Thymus (tissue), 11 donors: ENCODE data around the gene UBE2E2. TPM values are rescaled to one million over a fixed set of nuclear protein-coding genes. Genes with fewer than 3 reads are reported as not detected.

Experiments
- DNase-seq, 9 donors: peaks; one replicate each; pipeline ENCODE4 v3.0.0-alpha.2; 2013; ENCODE audit warnings: low spot score in 9 of 9, low read depth in 6 of 9, missing footprints in 1 of 9
- H3K27ac ChIP-seq, 2 donors: one replicate each; pipeline ENCODE4 v1.5.1; 2013; ENCODE audit warnings: control low read depth in 1 of 2, low read depth in 1 of 2, low read length in 1 of 2, mild to moderate bottlenecking in 1 of 2, moderate library complexity in 1 of 2
- H3K27me3 ChIP-seq, 2 donors: one replicate each; pipeline ENCODE4 v1.5.1; 2013; ENCODE audit warnings: low read length in 1 of 2; ENCODE audit not compliant: control insufficient read depth in 2 of 2, insufficient read depth in 1 of 2
- H3K36me3 ChIP-seq, 2 donors: one replicate each; pipeline ENCODE4 v1.5.1; 2013; ENCODE audit warnings: low read length in 1 of 2, mild to moderate bottlenecking in 1 of 2, moderate library complexity in 1 of 2; ENCODE audit not compliant: control insufficient read depth in 2 of 2, insufficient read depth in 2 of 2
- H3K4me1 ChIP-seq, 2 donors: one replicate each; pipeline ENCODE4 v1.5.1; 2013; ENCODE audit warnings: low read length in 2 of 2; ENCODE audit not compliant: control insufficient read depth in 2 of 2, insufficient read depth in 2 of 2
- H3K4me3 ChIP-seq, 2 donors: one replicate each; pipeline ENCODE4 v1.5.1; 2013; ENCODE audit warnings: low read length in 2 of 2, control low read depth in 1 of 2, mild to moderate bottlenecking in 1 of 2
- H3K9me3 ChIP-seq, 2 donors: one replicate each; pipeline ENCODE4 v1.5.1; 2013; ENCODE audit warnings: low read length in 1 of 2, mild to moderate bottlenecking in 1 of 2; ENCODE audit not compliant: control insufficient read depth in 2 of 2, insufficient read depth in 1 of 2
- WGBS: extraction: QIAGEN DNeasy Blood & Tissue Kit; methylation state at CpG from one replicate; pipeline ENCODE4 v1.1.7; 2013; 5-methylcytosine and 5-hydroxymethylcytosine counted together
- polyA plus RNA-seq: library from polyadenylated mRNA; stranded (reverse); fragments of 200-250 nt; gene quantifications from one replicate; pipeline ENCODE4 v1.2.3, GENCODE V29; 2013
- total RNA-seq: library from RNA; stranded (reverse); fragments of 120-200 nt; gene quantifications from one replicate; pipeline ENCODE4 v1.2.4, GENCODE V29; 2013
- donor health status: healthy.

The UBE2E2 gene
- total and polyA plus RNA-seq, 2 donors = 32.9 to 35.5 TPM

DNA sequence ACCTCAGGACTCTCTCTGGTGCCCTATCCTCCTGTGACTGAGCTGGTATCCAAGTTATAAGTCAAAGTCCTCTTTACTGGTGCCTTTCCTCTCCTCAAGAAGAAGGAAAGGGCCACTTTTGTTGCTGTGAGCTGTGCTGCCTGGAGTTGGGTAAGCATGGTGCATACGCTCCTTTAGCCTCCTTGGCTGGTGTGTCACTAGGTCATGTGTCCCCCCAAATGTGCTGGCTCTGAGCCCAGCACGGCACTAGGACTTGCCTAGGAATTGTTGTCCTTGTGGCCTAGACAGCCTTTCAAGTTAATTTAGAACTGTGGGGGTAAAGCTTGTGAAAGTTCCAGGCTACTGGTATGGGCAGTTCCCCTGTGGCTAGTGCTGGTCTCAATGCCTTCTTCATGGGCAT is 113.8 kb downstream of the UBE2E2 start:
- no peak overlapping the region for H3K27ac ChIP-seq
- no peak for DNase-seq
- no peak overlapping the region for H3K4me3 ChIP-seq
- no peaks in the 10 kb centered on the region for H3K36me3 ChIP-seq
- peaks cover 0 to 13% of the 10 kb centered on the region in 2 donors for H3K9me3 ChIP-seq
- no peaks in the 10 kb centered on the region for H3K27me3 ChIP-seq
- peaks cover 3% of the 10 kb centered on the region in 2 donors for H3K4me1 ChIP-seq
- 98% methylated on average over 2 of the region's 2 CpGs for WGBS

DNA sequence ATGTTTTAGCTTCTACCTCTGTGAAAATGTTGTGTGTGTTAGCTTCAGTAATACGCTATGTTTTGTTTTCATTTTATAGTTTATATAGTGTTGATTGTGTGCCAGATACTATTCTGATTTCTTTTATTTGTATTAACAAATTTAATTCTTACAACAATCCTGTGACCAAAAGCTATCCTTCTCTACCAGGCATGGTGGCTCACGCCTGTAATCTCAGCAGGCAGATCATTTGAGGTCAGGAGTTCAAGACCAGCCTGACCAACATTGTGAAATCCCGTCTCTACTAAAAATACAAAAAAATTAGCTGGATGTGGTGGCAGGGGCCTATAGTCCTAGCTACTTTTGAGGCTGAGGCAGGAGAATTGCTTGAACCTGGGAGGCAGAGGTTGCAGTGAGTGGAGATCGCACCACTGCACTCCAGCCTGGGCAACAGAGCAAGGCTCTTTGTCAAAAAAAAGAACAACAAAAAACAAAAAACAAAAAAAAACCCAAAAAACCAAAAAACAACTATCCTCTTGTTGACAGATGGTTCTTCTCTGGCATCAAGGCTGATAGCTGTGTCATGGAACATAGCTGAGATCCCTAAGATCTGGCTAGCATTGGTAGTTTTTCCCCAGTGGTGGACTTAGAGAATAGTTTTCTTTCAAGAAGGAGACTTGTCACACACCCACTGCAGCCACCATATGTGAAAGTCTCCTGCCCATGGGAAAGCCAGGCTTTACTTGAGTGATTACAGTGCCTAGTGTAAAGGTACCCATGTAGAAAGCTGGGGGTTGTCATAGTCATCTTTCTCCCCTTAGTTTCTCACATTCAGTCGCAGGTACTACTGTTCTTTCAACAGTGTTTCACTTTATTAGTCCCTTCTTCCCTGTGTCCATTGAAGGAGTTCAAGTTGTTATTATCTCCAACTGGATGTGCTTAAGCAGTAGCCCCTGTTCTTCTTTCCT is 116.5 kb downstream of the UBE2E2 start:
- WGBS = 96% methylated on average over 5 of the region's 5 CpGs
- no peak overlapping the region for H3K27ac ChIP-seq
- no peak for DNase-seq

DNA sequence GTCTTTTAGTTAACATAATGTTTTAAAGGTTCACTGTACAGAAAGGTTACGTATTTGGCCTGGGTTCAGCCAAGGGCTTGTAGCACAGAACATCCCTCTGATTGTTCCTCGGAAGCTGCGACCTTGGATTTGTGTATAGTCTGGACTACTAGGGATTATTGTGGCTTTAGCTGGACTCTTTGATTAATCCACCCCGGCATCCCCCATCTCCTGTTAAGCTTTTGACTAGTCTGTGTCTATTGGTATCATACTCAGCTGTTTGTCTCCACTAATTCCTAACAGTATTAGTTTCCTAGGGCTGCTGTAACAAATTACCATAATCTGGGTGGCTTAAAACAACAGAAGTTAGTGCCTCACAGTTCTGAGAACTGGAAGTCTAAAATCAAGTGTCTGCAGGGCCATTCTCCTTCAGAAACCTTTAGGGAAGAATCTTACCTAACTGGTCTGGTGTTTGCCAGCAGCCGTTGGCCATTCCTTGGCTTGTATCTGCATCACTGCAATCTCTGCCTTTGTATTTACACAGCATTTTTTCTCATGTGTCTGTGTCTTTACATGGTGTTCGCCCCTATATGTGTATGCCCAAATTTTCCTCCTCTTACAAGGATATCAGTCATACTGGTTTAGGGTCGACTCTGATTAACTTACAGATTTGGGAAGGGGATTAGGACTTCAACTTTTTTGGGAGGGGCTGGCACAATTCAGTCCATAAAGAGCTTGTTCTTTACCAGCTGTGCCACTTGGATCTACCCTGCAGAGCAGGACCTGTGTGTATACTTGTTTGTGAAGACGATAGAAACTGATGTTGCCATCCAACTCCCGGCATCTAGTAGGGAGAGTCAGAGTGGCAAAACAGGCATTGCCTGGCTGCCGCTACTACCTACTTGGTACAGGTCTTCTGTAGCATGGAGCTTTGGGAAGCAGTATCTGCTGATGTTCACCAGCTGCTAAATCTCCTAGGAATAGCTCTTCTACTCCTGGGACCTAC is 117.8 kb downstream of the UBE2E2 start:
- H3K9me3 ChIP-seq = peaks cover 0 to 13% of the 10 kb centered on the region in 2 donors
- WGBS = 98% methylated on average over 10 of the region's 10 CpGs
- no peak overlapping the region for H3K27ac ChIP-seq
- no peaks in the 10 kb centered on the region for H3K27me3 ChIP-seq
- DNase-seq = no peak
- no peaks in the 10 kb centered on the region for H3K36me3 ChIP-seq
- H3K4me3 ChIP-seq = no peak overlapping the region
- H3K4me1 ChIP-seq = peaks cover 0 to 2% of the 10 kb centered on the region in 2 donors

More for the DNA sequence above, 116.5 kb downstream of the UBE2E2 start:
- H3K4me1 ChIP-seq = peaks cover 3% of the 10 kb centered on the region in 2 donors
- peaks cover 0 to 13% of the 10 kb centered on the region in 2 donors for H3K9me3 ChIP-seq
- no peak overlapping the region for H3K4me3 ChIP-seq
- no peaks in the 10 kb centered on the region for H3K27me3 ChIP-seq
- no peaks in the 10 kb centered on the region for H3K36me3 ChIP-seq

DNA sequence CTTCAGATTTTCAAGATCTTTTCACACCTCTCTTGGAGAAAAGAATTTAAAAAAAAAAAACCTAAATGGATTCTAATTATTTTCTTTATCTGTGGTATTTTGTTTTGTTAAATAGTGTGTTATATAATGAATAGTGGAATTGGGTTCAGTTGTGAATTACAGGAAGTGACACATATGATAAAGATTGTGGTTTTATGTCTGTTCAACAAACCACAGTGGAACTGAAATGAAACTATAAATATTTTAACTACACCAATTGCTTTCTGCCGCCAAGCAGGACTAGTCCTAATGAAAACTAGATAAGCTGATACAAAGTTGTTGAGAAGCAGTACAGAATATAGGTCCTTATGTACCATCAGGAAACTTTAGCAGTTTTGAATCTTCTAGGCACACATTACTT is 121.6 kb downstream of the UBE2E2 start:
- Histone ChIP-seq H3K4me1 (peaks cover 0 to 2% of the 10 kb centered on the region in 2 donors), H3K4me3 (no peak overlapping the region), H3K27ac (no peak overlapping the region), H3K9me3 (peaks cover 0 to 4% of the 10 kb centered on the region in 2 donors), H3K27me3 (no peaks in the 10 kb centered on the region), H3K36me3 (no peaks in the 10 kb centered on the region)
- WGBS = 9% methylated on average over 1 of the region's 1 CpG
- DNase-seq = peak in 3 of 9 donors; percentile 4 to 47 (median 19)

DNA sequence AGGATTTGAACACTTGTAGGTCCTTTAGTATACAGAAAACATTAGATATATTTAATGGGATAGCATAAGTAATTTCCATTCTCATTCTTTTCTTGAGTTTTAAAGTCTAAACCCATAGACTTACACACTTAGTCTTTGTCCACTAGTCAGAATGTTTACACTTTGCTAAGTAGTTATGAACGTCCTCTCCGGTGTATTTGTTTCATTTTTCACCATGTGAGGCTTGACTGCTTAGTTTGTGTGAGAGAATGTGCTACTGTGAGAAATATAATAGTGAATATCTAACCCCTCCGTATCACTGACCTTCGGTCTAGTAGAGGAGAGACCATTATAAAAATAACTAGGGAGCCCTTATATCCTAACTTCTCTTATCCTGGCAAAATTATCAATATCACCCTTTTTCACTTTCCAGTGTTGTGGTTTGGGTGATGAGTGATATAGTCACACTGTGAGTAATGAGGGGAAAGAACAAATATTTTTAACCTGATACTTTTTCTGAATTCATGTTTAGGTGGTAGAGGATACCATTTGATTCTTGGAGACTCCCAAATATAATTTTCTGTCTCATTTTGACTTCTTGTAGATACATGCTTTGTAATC is 122.4 kb downstream of the UBE2E2 start:
- no peaks in the 10 kb centered on the region for H3K27me3 ChIP-seq
- no peak overlapping the region for H3K27ac ChIP-seq
- WGBS = 93% methylated on average over 4 of the region's 4 CpGs
- no peaks in the 10 kb centered on the region for H3K36me3 ChIP-seq
- peaks cover 0 to 2% of the 10 kb centered on the region in 2 donors for H3K4me1 ChIP-seq
- peaks cover 0 to 4% of the 10 kb centered on the region in 2 donors for H3K9me3 ChIP-seq
- H3K4me3 ChIP-seq = no peak overlapping the region
- DNase-seq = no peak

DNA sequence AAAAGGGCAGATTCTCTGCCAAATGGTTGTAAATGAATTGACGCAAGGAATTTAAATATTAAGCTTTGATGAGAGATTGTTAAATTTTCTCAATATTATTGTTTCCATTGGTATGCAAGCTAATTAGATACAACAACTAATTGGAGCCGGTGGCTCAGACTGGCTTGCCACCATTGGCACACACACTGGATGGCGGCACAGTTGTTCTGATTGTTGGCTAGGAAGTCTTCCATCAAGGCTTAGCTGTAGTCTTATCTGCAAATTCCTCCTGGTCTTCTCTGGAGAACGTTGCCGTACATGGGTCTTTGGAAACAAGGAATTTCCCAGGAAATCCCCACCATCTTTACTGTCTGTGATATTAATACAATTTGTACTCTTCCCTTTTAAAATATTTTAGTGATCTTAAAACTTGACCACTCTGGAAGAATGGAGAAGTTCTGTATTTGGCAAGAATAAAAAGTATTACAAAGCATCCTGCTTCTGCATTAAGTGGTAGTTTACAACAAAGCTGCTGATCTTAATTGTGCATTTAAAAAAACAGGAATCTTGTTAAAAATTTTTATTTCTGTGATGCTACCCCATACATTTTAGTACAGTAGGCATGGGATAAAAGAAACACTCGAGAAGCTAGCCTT is 126.5 kb downstream of the UBE2E2 start:
- Histone ChIP-seq H3K27ac (no peak overlapping the region), H3K4me1 (peaks cover 0 to 2% of the 10 kb centered on the region in 2 donors), H3K4me3 (no peak overlapping the region), H3K9me3 (peaks cover 0 to 4% of the 10 kb centered on the region in 2 donors), H3K36me3 (no peaks in the 10 kb centered on the region), H3K27me3 (no peaks in the 10 kb centered on the region)
- DNase-seq = no peak
- 94% methylated on average over 6 of the region's 6 CpGs for WGBS

DNA sequence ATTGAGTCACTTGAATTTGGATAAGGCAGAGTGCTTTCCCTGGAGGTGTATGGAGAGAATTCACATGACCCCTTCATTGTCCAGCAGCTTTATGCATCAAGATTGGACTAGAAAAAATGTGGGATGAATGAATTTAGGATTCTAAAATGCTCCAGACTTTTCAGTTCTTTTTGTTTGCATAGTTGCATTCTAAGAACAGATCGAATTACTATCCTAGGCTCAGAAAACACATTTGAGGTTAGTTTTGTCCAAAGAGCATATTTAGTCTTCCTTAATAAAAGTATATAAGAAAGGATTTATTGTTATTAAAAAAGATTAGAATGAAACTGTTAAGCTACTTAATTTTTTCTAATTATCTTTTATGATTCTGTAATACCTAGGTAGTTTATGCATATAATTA is 127.4 kb downstream of the UBE2E2 start:
- H3K36me3 ChIP-seq = no peaks in the 10 kb centered on the region
- H3K4me1 ChIP-seq = no peaks in the 10 kb centered on the region
- H3K27ac ChIP-seq = no peak overlapping the region
- WGBS = 98% methylated on average over 1 of the region's 1 CpG
- no peak overlapping the region for H3K4me3 ChIP-seq
- no peaks in the 10 kb centered on the region for H3K27me3 ChIP-seq
- peaks cover 0 to 4% of the 10 kb centered on the region in 2 donors for H3K9me3 ChIP-seq
- DNase-seq = no peak

DNA sequence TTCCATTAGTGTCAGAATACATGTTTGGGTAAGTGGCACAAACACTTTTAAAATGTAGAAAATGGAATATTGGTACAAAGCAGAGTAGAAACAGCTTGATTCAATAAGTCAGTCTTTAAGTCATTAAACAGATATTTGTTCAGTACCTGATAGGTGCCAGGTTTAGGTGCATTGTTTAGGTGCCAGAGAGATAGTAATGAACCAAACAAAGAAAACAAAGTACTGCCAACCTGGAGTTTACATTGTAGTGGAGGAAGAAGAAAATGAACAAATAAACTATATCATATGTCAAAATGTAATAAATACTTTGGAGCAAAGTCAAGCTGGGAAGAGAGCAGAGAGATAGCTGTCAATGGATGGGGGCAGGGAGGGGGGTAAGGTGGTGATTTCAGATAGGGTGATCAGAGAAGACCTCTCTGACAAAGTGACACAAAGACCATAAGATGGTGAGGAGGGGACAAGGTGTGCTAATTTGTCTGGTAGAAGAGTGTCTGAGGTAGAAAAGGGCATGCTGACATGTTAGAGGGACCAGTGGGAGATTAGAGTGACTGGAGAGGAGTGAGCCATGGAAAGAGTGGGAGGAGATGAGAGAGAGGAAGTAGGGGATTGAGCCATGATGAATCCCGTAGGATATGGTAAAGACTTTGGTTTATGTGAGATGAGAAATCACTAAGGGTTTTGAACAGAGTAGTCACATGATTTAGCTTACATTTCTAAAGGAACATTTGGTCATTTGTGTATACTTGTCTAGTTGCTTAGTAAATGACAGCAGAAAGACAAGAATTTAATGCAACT is 128.2 kb downstream of the UBE2E2 start:
- H3K9me3 ChIP-seq = no peaks in the 10 kb centered on the region
- H3K27me3 ChIP-seq = no peaks in the 10 kb centered on the region
- H3K4me1 ChIP-seq = no peaks in the 10 kb centered on the region
- no peak overlapping the region for H3K27ac ChIP-seq
- DNase-seq = no peak
- WGBS = 98% methylated on average over 1 of the region's 1 CpG
- H3K36me3 ChIP-seq = no peaks in the 10 kb centered on the region
- no peak overlapping the region for H3K4me3 ChIP-seq
